Esophagus (tissue), 2 donors: ENCODE data around the gene SLC25A39. TPM values are rescaled to one million over a fixed set of nuclear protein-coding genes. Genes with fewer than 3 reads are reported as not detected.
"Not testable (repeated sequence)": the region's sequence is repeated elsewhere in the genome, so short reads cannot be mapped to it uniquely, and the experiment has no call there.

Experiments used
- H3K27ac ChIP-seq, 2 donors: one replicate each; pipeline ENCODE4 v1.5.1; 2013; ENCODE audit warnings: low read depth in 2 of 2, mild to moderate bottlenecking in 2 of 2, inconsistent platforms in 1 of 2, low read length in 1 of 2, moderate library complexity in 1 of 2
- H3K27me3 ChIP-seq, 2 donors: one replicate each; pipeline ENCODE4 v1.6.1; 2013; ENCODE audit warnings: low read length in 2 of 2, control low read depth in 1 of 2, mild to moderate bottlenecking in 1 of 2; ENCODE audit not compliant: insufficient read depth in 2 of 2, control insufficient read depth in 1 of 2
- H3K36me3 ChIP-seq, 2 donors: one replicate each; pipeline ENCODE4 v1.6.1; 2013; ENCODE audit warnings: low read length in 1 of 2; ENCODE audit not compliant: control insufficient read depth in 2 of 2, insufficient read depth in 2 of 2
- H3K4me1 ChIP-seq, 2 donors: one replicate each; pipeline ENCODE4 v1.6.1; 2013; ENCODE audit warnings: low read length in 1 of 2; ENCODE audit not compliant: control insufficient read depth in 2 of 2, insufficient read depth in 2 of 2
- H3K4me3 ChIP-seq, 2 donors: one replicate each; pipeline ENCODE4 v1.5.1; 2013; ENCODE audit warnings: low read length in 2 of 2, mild to moderate bottlenecking in 2 of 2, low read depth in 1 of 2, moderate library complexity in 1 of 2
- H3K9me3 ChIP-seq, 2 donors: one replicate each; pipeline ENCODE4 v1.6.1; 2013; ENCODE audit warnings: mild to moderate bottlenecking in 2 of 2, low read depth in 1 of 2, low read length in 1 of 2, moderate library complexity in 1 of 2; ENCODE audit not compliant: control insufficient read depth in 2 of 2, insufficient read depth in 1 of 2
- WGBS, 2 donors: extraction: QIAGEN DNeasy Blood & Tissue Kit; methylation state at CpG; one replicate each; pipeline ENCODE4 v1.1.7; 2013; 5-methylcytosine and 5-hydroxymethylcytosine counted together
- polyA plus RNA-seq, 2 donors: library from polyadenylated mRNA; stranded (reverse); fragments of 200-250 nt; gene quantifications; one replicate each; pipeline ENCODE4 v1.2.3, GENCODE V29; 2013
- donor health status: healthy with polysubstance abuse.
- donor health status: Bipolar disorder and iron deficiency.

The SLC25A39 gene
- polyA plus RNA-seq, 2 donors, result 132 to 138 TPM

- peaks cover 0 to 35% of the 10 kb centered on the region in 2 donors for H3K4me1 ChIP-seq
- no peaks in the 10 kb centered on the region for H3K9me3 ChIP-seq
- WGBS, 2 donors, result 52 to 64% methylated on average over 9 of the region's 9 CpGs
- peak overlapping the region; percentile 75 to 86 for H3K27ac ChIP-seq
- no peaks in the 10 kb centered on the region for H3K27me3 ChIP-seq
- no peak overlapping the region for H3K4me3 ChIP-seq
- H3K36me3 ChIP-seq, result peaks cover 16 to 40% of the 10 kb centered on the region in 2 donors
Observed at GRCh38 chr17:44348234-44348987, 23.8 kb upstream of the SLC25A39 start.

- not testable (repeated sequence) for H3K9me3 ChIP-seq, H3K4me3 ChIP-seq, H3K27me3 ChIP-seq
- WGBS, 2 donors, result 72 to 74% methylated on average over 18 of the region's 18 CpGs
- Histone ChIP-seq H3K36me3 (peaks cover 16 to 35% of the 10 kb centered on the region in 2 donors), H3K4me1 (peaks cover 0 to 35% of the 10 kb centered on the region in 2 donors), H3K27ac (peak overlapping the region; percentile 75 to 91)
Observed at GRCh38 chr17:44347206-44348055, 22.8 kb upstream of the SLC25A39 start.

GRCh38 chr17:44346064-44346844 is 21.6 kb upstream of the SLC25A39 start:
- H3K4me1 ChIP-seq, result peaks cover 0 to 35% of the 10 kb centered on the region in 2 donors
- no peaks in the 10 kb centered on the region for H3K27me3 ChIP-seq
- 61 to 62% methylated on average over 13 of the region's 13 CpGs for WGBS, 2 donors
- peak overlapping the region; percentile 72 to 92 for H3K4me3 ChIP-seq
- peak overlapping the region; percentile 97 to 99 for H3K27ac ChIP-seq
- H3K36me3 ChIP-seq, result peaks cover 8 to 23% of the 10 kb centered on the region in 2 donors
- H3K9me3 ChIP-seq, result no peaks in the 10 kb centered on the region

GRCh38 chr17:44345454-44346026 is 20.9 kb upstream of the SLC25A39 start:
- Histone ChIP-seq H3K9me3 (no peaks in the 10 kb centered on the region), H3K4me1 (peaks cover 0 to 34% of the 10 kb centered on the region in 2 donors), H3K27ac (peak overlapping the region; percentile 97 to 99), H3K4me3 (peak overlapping the region; percentile 72 to 92), H3K27me3 (no peaks in the 10 kb centered on the region), H3K36me3 (peaks cover 4 to 16% of the 10 kb centered on the region in 2 donors)
- 2% methylated on average over 21 of the region's 21 CpGs for WGBS, 2 donors

GRCh38 chr17:44344939-44345453 is 20.4 kb upstream of the SLC25A39 start, which contains the start of gene GRN:
Gene GRN, plus strand, starts transcription at chr17:44345302. Its CDS starts 3,863 bp downstream, at chr17:44349165.
- WGBS, 2 donors, result 0% methylated on average over 26 of the region's 26 CpGs
- Histone ChIP-seq H3K9me3 (no peaks in the 10 kb centered on the region), H3K4me1 (peaks cover 0 to 34% of the 10 kb centered on the region in 2 donors)

GRCh38 chr17:44343510-44344209 is 19.0 kb upstream of the SLC25A39 start:
- H3K27me3 ChIP-seq, result no peaks in the 10 kb centered on the region
- peak overlapping the region; percentile 66 to 77 for H3K27ac ChIP-seq
- no peaks in the 10 kb centered on the region for H3K36me3 ChIP-seq
- no peaks in the 10 kb centered on the region for H3K9me3 ChIP-seq
- H3K4me3 ChIP-seq, result no peak overlapping the region
- H3K4me1 ChIP-seq, result peaks cover 0 to 22% of the 10 kb centered on the region in 2 donors
- WGBS, 2 donors, result 55 to 62% methylated on average over 11 of the region's 11 CpGs

More at GRCh38 chr17:44344939-44345453, 20.4 kb upstream of the SLC25A39 start, which contains the start of gene GRN:
- no peaks in the 10 kb centered on the region for H3K27me3 ChIP-seq
- H3K36me3 ChIP-seq, result peaks cover 0 to 11% of the 10 kb centered on the region in 2 donors
- H3K4me3 ChIP-seq, result peak within 1 kb of the TSS; percentile 72 to 92
- H3K27ac ChIP-seq, result peak within 1 kb of the TSS; percentile 97 to 99

- H3K27ac ChIP-seq, result peak overlapping the region in 1 of 2 donors; percentile 60
- not testable (repeated sequence) for H3K36me3 ChIP-seq, H3K4me3 ChIP-seq, H3K27me3 ChIP-seq, H3K9me3 ChIP-seq
- 68 to 73% methylated on average over 5 of the region's 5 CpGs for WGBS, 2 donors
- H3K4me1 ChIP-seq, result peaks cover 0 to 14% of the 10 kb centered on the region in 2 donors
Observed at GRCh38 chr17:44340553-44340952, 15.9 kb upstream of the SLC25A39 start.

- no peaks in the 10 kb centered on the region for H3K9me3 ChIP-seq
- 50 to 51% methylated on average over 6 of the region's 6 CpGs for WGBS, 2 donors
- peaks cover 0 to 8% of the 10 kb centered on the region in 2 donors for H3K4me1 ChIP-seq
- peak overlapping the region in 1 of 2 donors; percentile 75 for H3K27ac ChIP-seq
- H3K36me3 ChIP-seq, result no peaks in the 10 kb centered on the region
- no peak overlapping the region for H3K4me3 ChIP-seq
- no peaks in the 10 kb centered on the region for H3K27me3 ChIP-seq
Observed at GRCh38 chr17:44338702-44339101, 14.1 kb upstream of the SLC25A39 start.
